Stimulated activated CD8-positive, alpha-beta memory T cell treated with anti-CD3 and anti-CD28 coated beads, Interleukin-4, amount 100 ng/mL, for 1 hour (primary cell): ENCODE measurements around the gene TM4SF18.

Experiments used
- DNase-seq, 2 donors: peaks; one replicate each; pipeline ENCODE4 v3.0.0-alpha.2; 2020; ENCODE audit warnings: low read depth in 2 of 2, low spot score in 1 of 2

Gene TM4SF18

DNA sequence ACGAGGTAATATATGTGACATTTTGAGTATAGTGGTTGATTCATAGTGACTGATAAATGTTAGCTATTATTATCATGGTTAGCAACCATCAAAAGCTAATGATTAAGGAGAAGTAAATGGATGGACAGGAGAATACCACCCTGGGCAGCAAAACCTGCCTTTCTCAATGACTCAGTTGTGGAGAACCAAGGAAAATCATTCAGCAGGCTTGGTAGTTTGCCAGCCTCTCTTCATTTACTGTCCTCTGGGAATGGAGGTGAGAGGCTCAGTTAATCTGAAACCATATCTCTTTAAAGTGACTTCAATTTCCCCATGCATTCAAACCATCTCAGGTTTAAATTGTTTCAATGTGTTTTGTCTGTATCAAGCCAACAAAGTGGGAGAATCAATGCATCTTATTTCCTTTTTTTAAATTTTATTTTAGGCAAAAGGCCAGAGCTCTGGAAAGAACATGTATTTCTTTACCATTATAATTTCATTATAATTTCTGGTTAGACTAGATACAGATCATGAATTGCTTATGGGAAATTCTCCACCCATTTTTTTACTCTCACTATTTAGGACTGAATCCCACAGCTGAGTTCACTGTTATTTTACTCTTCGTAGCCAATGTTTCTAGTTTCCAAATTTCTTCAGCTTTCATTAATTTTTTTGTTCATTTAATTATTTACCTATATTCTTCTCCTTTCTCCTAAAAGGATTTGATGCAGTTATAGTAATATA is 2.7 kb downstream of the TM4SF18 start:
- no peak for DNase-seq

DNA sequence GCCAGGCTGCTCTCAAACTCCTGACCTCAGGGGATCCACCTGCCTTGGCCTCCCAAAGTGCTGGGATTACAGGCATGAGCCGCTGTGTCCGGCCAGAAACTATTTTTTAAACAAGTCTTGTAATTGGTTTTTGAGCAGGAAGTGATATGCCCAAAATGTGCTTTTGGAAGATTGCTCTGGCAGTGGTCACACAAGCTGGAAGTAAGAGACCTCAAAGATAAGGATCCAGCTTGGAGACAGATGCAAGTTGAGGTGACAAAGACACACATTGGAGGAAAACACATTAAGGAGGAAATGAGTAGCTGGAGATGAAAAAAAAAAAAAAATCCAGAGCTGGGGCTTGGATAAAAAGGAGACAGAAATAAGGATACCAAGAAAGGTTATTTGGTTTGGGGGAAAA is 6.3 kb downstream of the TM4SF18 start:
- DNase-seq = no peak

- no peak for DNase-seq
These were observed 7.9 kb downstream of the TM4SF18 start for GRCh38 chr3:149325581-149325980.

GRCh38 chr3:149324332-149324731 is 9.1 kb downstream of the TM4SF18 start:
- DNase-seq = no peak

GRCh38 chr3:149321640-149322039 is 11.8 kb downstream of the TM4SF18 start:
- DNase-seq = no peak

GRCh38 chr3:149321136-149321535 is 12.3 kb downstream of the TM4SF18 start:
- DNase-seq = no peak

DNA sequence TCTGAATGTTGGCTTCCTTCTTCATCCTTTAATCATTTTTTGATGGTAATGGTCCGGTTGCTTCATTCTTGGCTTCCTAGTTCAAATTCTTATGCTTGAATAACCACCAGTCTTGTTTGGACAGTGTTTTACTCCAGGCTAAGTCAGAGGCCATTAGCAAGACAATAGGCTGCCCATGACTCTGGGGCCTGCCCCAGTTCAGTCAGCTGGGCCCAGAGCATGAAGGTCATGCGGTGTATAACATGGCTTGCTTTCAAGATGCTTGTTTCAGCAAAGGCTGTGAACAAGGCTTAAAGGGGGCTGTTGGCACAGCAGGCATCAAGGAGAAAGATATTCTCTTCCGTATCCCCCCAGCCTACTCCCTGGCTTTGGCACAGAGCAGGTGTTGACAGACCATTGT is 13.7 kb downstream of the TM4SF18 start:
- DNase-seq = no peak

- no peak for DNase-seq
These were observed 16.4 kb downstream of the TM4SF18 start for GRCh38 chr3:149317072-149317471.

- no peak for DNase-seq
These were observed 17.0 kb downstream of the TM4SF18 start for GRCh38 chr3:149316437-149316836.

- DNase-seq = no peak
These were observed 17.7 kb downstream of the TM4SF18 start for GRCh38 chr3:149315694-149316093.

DNA sequence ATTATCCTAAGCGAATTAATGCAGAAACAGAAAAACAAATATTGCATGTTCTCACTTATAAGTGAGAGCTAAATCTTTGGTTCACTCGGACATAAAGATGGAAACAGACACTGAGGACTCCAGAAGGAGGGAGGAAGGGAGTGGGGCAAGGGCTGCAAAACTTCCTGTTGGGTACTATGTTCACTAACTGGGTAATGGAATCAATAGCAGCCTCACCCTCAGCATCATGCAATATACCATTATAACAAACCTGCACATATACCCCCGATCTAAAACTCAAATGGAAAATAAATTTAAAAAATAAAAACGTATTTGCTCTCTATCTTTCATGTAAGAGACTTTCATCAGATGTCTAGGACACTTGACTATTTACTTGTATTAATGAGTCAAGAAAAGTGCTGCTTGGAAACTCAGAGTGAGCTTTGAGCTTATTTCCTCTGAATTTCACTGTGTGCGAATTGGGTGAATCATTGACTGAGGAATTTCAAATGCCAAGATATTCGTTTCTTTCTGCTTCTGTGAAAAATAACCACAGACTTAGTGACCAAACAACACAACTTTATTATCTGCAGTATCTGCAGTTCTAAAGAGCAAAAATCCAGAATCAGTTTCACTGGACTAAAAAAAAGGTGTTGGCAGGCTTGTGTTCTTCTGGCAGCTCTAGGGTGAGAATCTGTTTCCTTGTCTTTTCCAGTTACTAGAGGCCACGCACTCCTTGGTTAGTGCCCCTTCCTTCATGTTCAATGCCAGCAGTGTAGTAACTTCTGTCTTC is 18.4 kb downstream of the TM4SF18 start:
- DNase-seq = no peak

GRCh38 chr3:149313542-149313941 is 19.9 kb downstream of the TM4SF18 start:
- no peak for DNase-seq

GRCh38 chr3:149310796-149311534 is 22.5 kb downstream of the TM4SF18 start:
- no peak for DNase-seq

DNA sequence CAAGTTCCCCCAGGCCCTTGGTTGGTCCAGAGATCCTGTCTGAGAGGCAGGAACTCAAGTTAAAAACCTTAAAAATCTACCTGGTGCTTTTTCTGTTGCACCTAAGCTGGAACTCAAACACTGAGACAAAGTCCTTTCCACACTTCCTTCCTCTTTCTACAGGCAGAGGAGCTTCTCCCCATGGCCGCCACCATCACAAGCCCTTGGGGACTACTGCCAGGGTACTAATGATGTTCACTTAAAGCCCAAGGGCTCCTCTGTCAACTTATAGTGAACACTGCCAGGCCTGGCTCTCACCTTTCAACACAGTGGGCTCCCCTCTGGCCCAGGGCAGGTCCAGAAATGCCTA is 26.0 kb downstream of the TM4SF18 start:
- no peak for DNase-seq

DNA sequence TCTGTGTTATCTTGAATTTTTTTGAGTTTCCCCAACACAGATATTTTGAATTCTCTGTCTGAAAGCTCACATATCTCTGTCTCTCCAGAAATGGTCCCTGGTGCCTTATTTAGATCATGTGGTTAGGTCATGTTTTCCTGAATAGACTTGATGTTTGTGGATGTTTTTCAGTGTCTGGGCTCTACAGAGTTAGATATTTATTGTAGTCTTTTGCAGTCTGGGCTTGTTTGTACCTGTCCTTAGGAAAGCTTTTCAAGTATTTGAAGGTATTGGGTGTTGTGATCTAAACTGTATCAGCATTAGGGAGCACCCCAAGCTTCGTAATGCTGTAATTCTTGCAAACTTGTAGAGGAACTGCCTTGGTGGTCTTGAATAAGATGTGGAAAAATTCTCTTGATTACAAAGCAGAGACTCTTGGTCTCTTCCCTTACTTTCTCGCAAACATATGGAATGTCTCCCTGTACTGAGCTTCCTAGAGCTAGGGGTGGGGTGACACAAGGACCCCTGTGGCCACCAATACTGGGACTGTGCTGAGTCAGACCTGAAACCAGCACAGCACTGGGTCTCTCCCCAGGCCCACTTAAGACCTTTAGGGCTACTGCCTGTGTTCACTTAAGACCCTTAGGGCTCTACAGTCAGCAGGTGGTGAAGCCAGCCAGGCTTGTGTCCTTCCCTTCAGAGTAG is 26.5 kb downstream of the TM4SF18 start:
- no peak for DNase-seq

DNA sequence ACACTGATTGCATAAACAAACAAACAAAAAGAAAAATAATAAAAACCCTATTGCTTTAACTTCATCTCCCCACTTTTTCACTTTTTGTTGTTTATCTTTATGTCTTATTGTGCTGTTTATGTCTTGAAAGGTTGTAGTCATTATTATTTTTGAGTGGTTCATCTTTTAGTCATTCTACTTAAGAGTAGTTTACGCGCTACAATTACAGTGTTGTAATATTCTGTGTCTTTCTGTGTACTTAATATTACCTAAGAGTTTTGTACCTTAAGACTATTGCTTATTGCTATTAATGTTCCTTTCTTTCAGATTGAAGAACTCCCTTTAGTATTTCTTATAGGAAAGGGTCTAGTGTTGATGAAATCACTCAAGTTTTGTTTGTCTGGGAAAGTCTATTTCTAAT is 28.1 kb downstream of the TM4SF18 start:
- no peak for DNase-seq

GRCh38 chr3:149299938-149300801 is 33.3 kb downstream of the TM4SF18 start:
- no peak for DNase-seq

DNA sequence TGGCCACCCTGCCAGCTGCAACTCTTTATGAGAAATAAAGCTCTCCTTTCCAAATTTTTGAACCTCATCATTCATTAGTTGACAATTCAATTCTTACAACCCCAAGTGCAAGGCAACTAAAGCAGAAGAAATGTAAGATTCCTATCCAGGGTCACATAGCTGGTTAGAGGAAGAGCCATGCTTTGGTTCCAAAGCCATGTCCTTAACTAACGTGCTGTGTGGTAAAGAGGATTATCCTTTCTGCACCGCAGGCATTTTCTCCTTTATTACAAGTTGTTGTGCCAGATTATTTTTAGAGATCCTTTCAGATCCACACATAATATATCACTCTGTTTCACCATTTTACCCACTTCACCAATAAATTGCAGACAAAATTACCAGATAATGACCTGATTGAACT is 36.5 kb downstream of the TM4SF18 start:
- DNase-seq = no peak

DNA sequence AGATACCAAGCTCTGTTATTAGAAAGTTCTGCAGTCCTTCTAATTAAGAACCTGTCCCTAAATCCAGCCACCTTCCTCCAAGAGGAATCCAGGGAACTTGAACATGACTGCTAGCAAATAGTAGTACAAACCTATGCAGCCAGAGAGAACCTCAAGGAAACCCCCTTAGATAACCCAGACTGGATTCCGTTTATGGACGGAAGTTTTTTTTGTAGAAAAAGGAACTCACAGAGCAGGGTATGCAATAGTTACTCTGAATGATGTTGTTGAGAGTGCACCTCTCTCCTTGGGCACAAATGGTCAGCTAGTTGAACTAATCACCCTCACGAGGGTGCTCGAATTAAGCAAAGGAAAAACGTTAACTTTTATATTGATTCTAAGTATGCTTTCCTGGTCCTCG is 40.8 kb downstream of the TM4SF18 start:
- DNase-seq = no peak

- no peak for DNase-seq
These were observed 42.3 kb downstream of the TM4SF18 start for GRCh38 chr3:149291178-149291577.

- no peak for DNase-seq
These were observed 44.8 kb downstream of the TM4SF18 start for GRCh38 chr3:149288655-149289054.
